Astrocyte (in vitro differentiated cells and primary cell): Measurements from ENCODE around the gene MTMR11. TPM values are rescaled to one million over a fixed set of nuclear protein-coding genes. Genes with fewer than 3 reads are reported as not detected.
"Not testable (repeated sequence)": the region's sequence is repeated elsewhere in the genome, so short reads cannot be mapped to it uniquely, and the experiment has no call there.

ENCODE experiments used
- DNase-seq: peaks from one replicate; pipeline ENCODE4 v3.0.0-alpha.2; 2010; ENCODE audit warnings: low read depth
- FAIRE-seq: peaks from 2 replicates; lab custom pipeline; 2011; peaks lifted over from hg19 to GRCh38; lab: Jason Lieb, UNC
- H2AFZ ChIP-seq: 2 replicates; pipeline ENCODE4 v1.6.0; 2012; ENCODE audit warnings: low read depth, low read length, inconsistent platforms
- H3K27ac ChIP-seq: 2 replicates; pipeline ENCODE4 v1.5.1; 2011; ENCODE audit warnings: low read depth, low read length, inconsistent platforms
- H3K27me3 ChIP-seq: 2 replicates; pipeline ENCODE4 v1.6.0; 2011; ENCODE audit warnings: low read length, inconsistent platforms; ENCODE audit not compliant: insufficient read depth
- H3K36me3 ChIP-seq: 2 replicates; pipeline ENCODE4 v1.5.1; 2011; ENCODE audit warnings: low read length, inconsistent platforms; ENCODE audit not compliant: insufficient read depth
- H3K4me1 ChIP-seq: 2 replicates; pipeline ENCODE4 v1.5.1; 2011; ENCODE audit warnings: low read length, inconsistent platforms; ENCODE audit not compliant: insufficient read depth
- H3K4me2 ChIP-seq: 2 replicates; pipeline ENCODE4 v1.6.0; 2012; ENCODE audit warnings: low read length, inconsistent platforms
- H3K4me3 ChIP-seq: 2 replicates; pipeline ENCODE4 v1.5.1; 2011; ENCODE audit warnings: low read depth, mild to moderate bottlenecking, low read length, inconsistent platforms; ENCODE audit not compliant: insufficient read depth
- H3K79me2 ChIP-seq: 2 replicates; pipeline ENCODE4 v1.6.0; 2012; ENCODE audit warnings: mild to moderate bottlenecking, low read length, inconsistent platforms; ENCODE audit not compliant: insufficient read depth
- H3K9ac ChIP-seq: 2 replicates; pipeline ENCODE4 v1.6.0; 2012; ENCODE audit warnings: mild to moderate bottlenecking, low read length, inconsistent platforms
- H3K9me3 ChIP-seq: 2 replicates; pipeline ENCODE4 v1.5.1; 2012; ENCODE audit warnings: low read depth, mild to moderate bottlenecking, low read length, inconsistent platforms; ENCODE audit not compliant: insufficient read depth
- H4K20me1 ChIP-seq: 2 replicates; pipeline ENCODE4 v1.6.0; 2012; ENCODE audit warnings: low read length, inconsistent platforms; ENCODE audit not compliant: insufficient read depth
- H3K27ac Mint-ChIP-seq: one replicate; pipeline ENCODE4 v1.8.0; 2021; ENCODE audit warnings: mild to moderate bottlenecking, mixed read lengths; ENCODE audit not compliant: unreplicated experiment
- H3K27me3 Mint-ChIP-seq: one replicate; pipeline ENCODE4 v1.8.0; 2021; ENCODE audit warnings: low read depth, mixed read lengths; ENCODE audit not compliant: unreplicated experiment
- H3K36me3 Mint-ChIP-seq: one replicate; pipeline ENCODE4 v1.8.0; 2021; ENCODE audit warnings: low read depth, mixed read lengths; ENCODE audit not compliant: unreplicated experiment
- H3K4me1 Mint-ChIP-seq: one replicate; pipeline ENCODE4 v1.8.0; 2021; ENCODE audit warnings: low read depth, mixed read lengths; ENCODE audit not compliant: unreplicated experiment
- H3K4me3 Mint-ChIP-seq: one replicate; pipeline ENCODE4 v1.8.0; 2021; ENCODE audit warnings: mild to moderate bottlenecking, moderate library complexity, mixed read lengths; ENCODE audit not compliant: unreplicated experiment
- H3K9me3 Mint-ChIP-seq: one replicate; pipeline ENCODE4 v1.8.0; 2021; ENCODE audit warnings: mild to moderate bottlenecking, mixed read lengths; ENCODE audit not compliant: unreplicated experiment
- EZH2 ChIP-seq: IDR thresholded peaks from 2 replicates; pipeline ENCODE4 v1.6.1; 2012; ENCODE audit warnings: mild to moderate bottlenecking, low read length, inconsistent platforms; ENCODE audit not compliant: insufficient read depth
- total RNA-seq: library from RNA; stranded (reverse); gene quantifications from 2 replicates; pipeline ENCODE4 v1.2.1, GENCODE V29; 2021
- TF ChIP-seq, protein P1 (sequence below): IDR thresholded peaks from 2 replicates; pipeline ENCODE4 v1.5.1; 2011; ENCODE audit warnings: low read depth, mild to moderate bottlenecking, inconsistent platforms, low read length, moderate library complexity; ENCODE audit not compliant: insufficient read depth

The MTMR11 gene
- total RNA-seq, 1 donor from 2014 or later, result 5.0 TPM

DNA sequence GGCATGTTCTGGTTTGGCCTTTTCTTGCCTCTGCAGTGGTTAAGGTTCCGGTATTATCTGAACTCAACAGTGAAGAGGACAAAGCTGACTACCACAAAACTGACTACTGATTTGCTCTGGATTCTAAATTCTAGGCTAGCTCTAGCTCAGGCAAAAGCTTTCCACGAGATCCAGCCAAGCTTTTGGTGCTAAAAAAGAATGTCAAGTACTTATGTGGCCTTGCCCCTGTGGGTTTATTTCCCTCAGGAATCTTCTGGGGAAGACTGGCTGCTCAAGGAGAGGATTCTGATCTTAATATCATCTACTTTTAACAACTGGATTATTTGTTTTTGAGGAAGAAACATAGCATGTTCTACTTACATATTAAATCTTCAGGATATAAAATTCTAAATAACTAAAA is 26.1 kb upstream of the MTMR11 start:
- Histone ChIP-seq H2AFZ (no peak overlapping the region), H3K79me2 (peaks cover 3% of the 10 kb centered on the region), H3K9me3 (peaks cover 2% of the 10 kb centered on the region), H3K36me3 (peaks cover 41% of the 10 kb centered on the region), H3K4me1 (no peaks in the 10 kb centered on the region), H3K27ac (no peak overlapping the region), H3K4me3 (no peak overlapping the region), H3K27me3 (no peaks in the 10 kb centered on the region), H4K20me1 (peaks cover 6% of the 10 kb centered on the region), H3K9ac (no peak overlapping the region), H3K4me2 (no peak overlapping the region)
- FAIRE-seq (no peak), DNase-seq (peak; percentile 65)
- Mint-ChIP-seq H3K27me3 (no peaks in the 10 kb centered on the region), H3K9me3 (peaks cover 6% of the 10 kb centered on the region), H3K27ac (peak overlapping the region; percentile 77), H3K4me1 (peaks cover 16% of the 10 kb centered on the region), H3K4me3 (no peak overlapping the region), H3K36me3 (peaks cover 18% of the 10 kb centered on the region)
- TF ChIP-seq EZH2, result no peak
- TF ChIP-seq, protein P1, sequence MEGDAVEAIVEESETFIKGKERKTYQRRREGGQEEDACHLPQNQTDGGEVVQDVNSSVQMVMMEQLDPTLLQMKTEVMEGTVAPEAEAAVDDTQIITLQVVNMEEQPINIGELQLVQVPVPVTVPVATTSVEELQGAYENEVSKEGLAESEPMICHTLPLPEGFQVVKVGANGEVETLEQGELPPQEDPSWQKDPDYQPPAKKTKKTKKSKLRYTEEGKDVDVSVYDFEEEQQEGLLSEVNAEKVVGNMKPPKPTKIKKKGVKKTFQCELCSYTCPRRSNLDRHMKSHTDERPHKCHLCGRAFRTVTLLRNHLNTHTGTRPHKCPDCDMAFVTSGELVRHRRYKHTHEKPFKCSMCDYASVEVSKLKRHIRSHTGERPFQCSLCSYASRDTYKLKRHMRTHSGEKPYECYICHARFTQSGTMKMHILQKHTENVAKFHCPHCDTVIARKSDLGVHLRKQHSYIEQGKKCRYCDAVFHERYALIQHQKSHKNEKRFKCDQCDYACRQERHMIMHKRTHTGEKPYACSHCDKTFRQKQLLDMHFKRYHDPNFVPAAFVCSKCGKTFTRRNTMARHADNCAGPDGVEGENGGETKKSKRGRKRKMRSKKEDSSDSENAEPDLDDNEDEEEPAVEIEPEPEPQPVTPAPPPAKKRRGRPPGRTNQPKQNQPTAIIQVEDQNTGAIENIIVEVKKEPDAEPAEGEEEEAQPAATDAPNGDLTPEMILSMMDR, result no peak

DNA sequence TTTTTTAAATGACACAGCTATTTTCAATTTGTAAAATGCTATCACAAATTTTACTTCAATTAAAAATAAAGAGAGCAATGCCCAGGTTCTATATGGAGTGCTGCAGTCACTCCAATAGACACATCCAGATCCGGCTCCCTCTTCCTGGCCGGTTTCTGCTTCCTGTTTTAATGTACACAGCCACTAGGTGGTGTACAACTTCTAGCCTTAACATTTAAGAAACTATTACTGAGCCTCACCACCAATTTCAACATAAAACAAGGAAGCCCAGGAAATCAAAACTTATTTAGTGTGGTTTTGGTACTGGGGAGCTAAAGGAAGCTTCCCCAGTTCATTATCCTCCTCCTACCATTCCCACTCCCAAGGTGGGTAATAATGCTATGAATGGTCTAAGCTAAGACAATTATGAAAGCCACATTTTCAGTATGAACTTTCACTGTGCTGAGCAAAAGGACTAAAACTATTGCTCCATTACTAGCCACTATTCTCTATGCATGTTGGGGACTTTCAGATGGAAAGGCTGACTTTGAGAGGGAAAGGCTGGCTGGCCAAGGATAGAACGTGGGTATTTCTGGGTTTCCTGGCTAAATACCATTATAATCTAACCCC is 25.5 kb upstream of the MTMR11 start:
- no peaks in the 10 kb centered on the region for H3K27me3 ChIP-seq
- peak overlapping the region; percentile 77 for H3K27ac Mint-ChIP-seq
- FAIRE-seq, result no peak
- H3K27me3 Mint-ChIP-seq, result no peaks in the 10 kb centered on the region
- peaks cover 7% of the 10 kb centered on the region for H3K9me3 Mint-ChIP-seq
- no peak overlapping the region for H3K9ac ChIP-seq
- no peak overlapping the region for H3K4me2 ChIP-seq
- DNase-seq, result peak; percentile 57
- H3K4me1 ChIP-seq, result no peaks in the 10 kb centered on the region
- H3K79me2 ChIP-seq, result peaks cover 3% of the 10 kb centered on the region
- peaks cover 6% of the 10 kb centered on the region for H4K20me1 ChIP-seq
- peaks cover 4% of the 10 kb centered on the region for H3K9me3 ChIP-seq
- H3K4me3 ChIP-seq, result no peak overlapping the region
- peaks cover 16% of the 10 kb centered on the region for H3K4me1 Mint-ChIP-seq
- H3K36me3 Mint-ChIP-seq, result peaks cover 23% of the 10 kb centered on the region
- no peak overlapping the region for H3K4me3 Mint-ChIP-seq
- H2AFZ ChIP-seq, result no peak overlapping the region
- TF ChIP-seq EZH2, result no peak
- TF ChIP-seq, protein P1, result peak; percentile 79
- no peak overlapping the region for H3K27ac ChIP-seq
- H3K36me3 ChIP-seq, result peaks cover 36% of the 10 kb centered on the region

DNA sequence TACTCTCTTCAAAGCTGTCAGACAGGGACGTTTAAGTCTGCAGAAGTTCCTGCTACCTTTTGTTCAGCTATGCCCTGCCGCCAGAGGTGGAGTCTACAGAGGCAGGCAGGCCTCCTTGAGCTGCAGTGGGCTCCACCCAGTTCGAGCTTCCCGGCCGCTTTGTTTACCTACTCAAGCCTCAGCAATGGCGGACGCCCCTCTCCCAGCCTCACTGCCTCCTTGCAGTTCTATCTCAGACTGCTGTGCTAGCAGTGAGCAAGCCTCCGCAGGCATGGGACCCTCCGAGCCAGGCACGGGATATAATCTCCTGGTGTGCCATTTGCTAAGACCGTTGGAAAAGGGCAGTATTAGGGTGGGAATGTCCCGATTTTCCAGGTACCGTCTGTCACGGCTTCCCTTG is 20.9 kb upstream of the MTMR11 start:
- H3K4me1 ChIP-seq, H2AFZ ChIP-seq, H3K9ac ChIP-seq, H3K27ac ChIP-seq, H3K9me3 ChIP-seq, H3K4me3 Mint-ChIP-seq, H3K4me3 ChIP-seq, H3K4me2 ChIP-seq, H3K27ac Mint-ChIP-seq, H3K79me2 ChIP-seq, H3K4me1 Mint-ChIP-seq, H3K9me3 Mint-ChIP-seq, FAIRE-seq, H4K20me1 ChIP-seq, H3K27me3 ChIP-seq, H3K27me3 Mint-ChIP-seq, DNase-seq: not testable (repeated sequence)
- H3K36me3 ChIP-seq, result peaks cover 16% of the 10 kb centered on the region
- peaks cover 42% of the 10 kb centered on the region for H3K36me3 Mint-ChIP-seq
